Parathyroid adenoma (tissue), 2 donors: ENCODE measurements around the gene ZNF500.

Experiments used
- H2AFZ ChIP-seq: fragments of 300-600 bp; sonication (generic); one replicate; pipeline ENCODE4 v1.7.0; 2017; ENCODE audit warnings: antibody characterized with exemption, mild to moderate bottlenecking
- H3K27ac ChIP-seq: fragments of 300-600 bp; sonication (generic); one replicate; pipeline ENCODE4 v1.7.0; 2017
- H3K27me3 ChIP-seq: fragments of 300-600 bp; sonication (generic); one replicate; pipeline ENCODE4 v1.7.0; 2017; ENCODE audit warnings: low read length; ENCODE audit not compliant: control insufficient read depth, insufficient read depth
- H3K36me3 ChIP-seq: fragments of 300-600 bp; sonication (generic); one replicate; pipeline ENCODE4 v1.7.0; 2017; ENCODE audit warnings: low read length; ENCODE audit not compliant: control insufficient read depth, insufficient read depth
- H3K4me1 ChIP-seq: fragments of 300-600 bp; sonication (generic); one replicate; pipeline ENCODE4 v1.7.0; 2017; ENCODE audit warnings: control low read depth
- H3K4me2 ChIP-seq: fragments of 300-600 bp; sonication (generic); one replicate; pipeline ENCODE4 v1.7.0; 2017; ENCODE audit warnings: low read length
- H3K4me3 ChIP-seq: fragments of 300-600 bp; sonication (generic); one replicate; pipeline ENCODE4 v1.7.0; 2017; ENCODE audit warnings: low read depth, low read length
- H3K79me2 ChIP-seq: fragments of 300-600 bp; sonication (generic); one replicate; pipeline ENCODE4 v1.7.0; 2017; ENCODE audit warnings: control low read depth
- H3K9ac ChIP-seq: fragments of 300-600 bp; sonication (generic); one replicate; pipeline ENCODE4 v1.7.0; 2017; ENCODE audit warnings: mild to moderate bottlenecking
- H3K9me3 ChIP-seq: fragments of 300-600 bp; sonication (generic); one replicate; pipeline ENCODE4 v1.7.0; 2017; ENCODE audit warnings: low read length; ENCODE audit not compliant: control insufficient read depth
- CTCF ChIP-seq: fragments of 300-600 bp; sonication (generic); IDR thresholded peaks from one replicate; pipeline ENCODE4 v1.7.0; 2017; ENCODE audit warnings: antibody characterized with exemption, mild to moderate bottlenecking
- donor health status: primary hyperparathyroidism.

The ZNF500 gene

DNA sequence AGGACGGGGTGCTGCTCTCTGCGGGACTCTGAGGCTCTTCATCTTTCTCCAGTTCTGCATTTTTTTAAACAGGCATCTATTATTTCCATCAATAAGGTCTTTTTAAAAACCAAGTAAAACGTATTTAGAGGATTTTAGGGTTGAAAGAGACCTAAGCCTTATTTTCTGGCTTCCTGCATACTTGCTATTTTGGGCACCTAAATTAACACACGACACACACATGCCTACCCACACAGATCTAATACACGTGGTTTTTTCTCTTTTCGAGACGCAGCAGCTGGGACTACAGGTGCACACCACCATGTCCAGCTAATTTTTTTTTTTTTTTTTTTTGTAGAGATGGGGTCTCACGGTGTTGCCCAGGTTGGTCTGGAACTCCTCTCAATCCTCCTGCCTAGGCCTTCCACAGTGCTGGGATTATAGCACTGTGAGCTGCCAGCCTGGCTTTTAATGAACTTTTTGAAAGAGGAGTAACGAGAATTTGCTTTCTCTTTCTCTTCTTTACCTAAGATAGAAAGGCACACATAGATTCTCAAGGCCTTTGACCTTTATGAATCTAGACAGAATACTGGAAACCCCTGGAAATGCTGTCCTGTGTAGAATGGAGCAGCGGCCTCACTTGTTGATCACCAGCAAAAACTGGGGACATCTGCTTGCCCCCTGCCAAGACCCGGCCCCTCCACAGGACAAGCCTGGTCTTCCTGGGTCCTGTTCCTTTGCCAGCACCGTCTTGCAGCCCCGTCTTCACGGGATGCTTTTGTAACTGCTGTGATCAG lies 18.9 kb downstream of the ZNF500 start:
- Histone ChIP-seq H3K4me2 (no peak overlapping the region), H3K9ac (no peak overlapping the region)
- TF ChIP-seq CTCF = no peak

GRCh38 chr16:4746991-4747574 lies 19.9 kb downstream of the ZNF500 start:
- Histone ChIP-seq H3K4me2 (no peak overlapping the region), H3K4me1 (peaks cover 9% of the 10 kb centered on the region), H3K4me3 (no peak overlapping the region), H3K79me2 (no peaks in the 10 kb centered on the region), H2AFZ (no peak overlapping the region), H3K9me3 (no peaks in the 10 kb centered on the region), H3K9ac (no peak overlapping the region), H3K27me3 (no peaks in the 10 kb centered on the region), H3K27ac (no peak overlapping the region), H3K36me3 (no peaks in the 10 kb centered on the region)
- TF ChIP-seq CTCF = no peak

More for the DNA sequence above, 18.9 kb downstream of the ZNF500 start:
- Histone ChIP-seq H2AFZ (no peak overlapping the region), H3K27me3 (no peaks in the 10 kb centered on the region), H3K79me2 (no peaks in the 10 kb centered on the region), H3K36me3 (no peaks in the 10 kb centered on the region), H3K9me3 (no peaks in the 10 kb centered on the region), H3K4me1 (peaks cover 6% of the 10 kb centered on the region), H3K27ac (no peak overlapping the region), H3K4me3 (no peak overlapping the region)

GRCh38 chr16:4746215-4746614 lies 20.7 kb downstream of the ZNF500 start:
- Histone ChIP-seq H3K27ac (no peak overlapping the region), H3K9ac (no peak overlapping the region), H3K36me3 (no peaks in the 10 kb centered on the region), H3K9me3 (no peaks in the 10 kb centered on the region), H3K27me3 (no peaks in the 10 kb centered on the region), H3K79me2 (no peaks in the 10 kb centered on the region), H3K4me2 (no peak overlapping the region), H2AFZ (no peak overlapping the region), H3K4me3 (no peak overlapping the region), H3K4me1 (peaks cover 9% of the 10 kb centered on the region)
- no peak for TF ChIP-seq CTCF

DNA sequence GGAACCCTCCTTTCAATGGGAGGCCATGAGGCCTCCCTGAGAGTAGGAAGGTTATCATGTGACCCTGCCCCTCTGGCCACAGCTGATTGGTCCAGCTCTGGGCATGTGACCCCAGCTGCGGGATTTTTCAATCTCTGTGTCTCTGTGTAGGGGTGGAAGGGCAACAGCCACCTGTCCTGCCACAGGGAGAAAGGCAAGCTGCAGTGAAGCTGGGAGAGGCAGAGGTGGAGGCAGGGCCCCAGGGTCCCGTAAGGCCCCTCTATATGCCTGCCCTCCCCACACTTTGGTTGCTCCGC lies 21.7 kb downstream of the ZNF500 start:
- H3K27me3 ChIP-seq = no peaks in the 10 kb centered on the region
- no peaks in the 10 kb centered on the region for H3K36me3 ChIP-seq
- no peak for TF ChIP-seq CTCF
- H3K4me1 ChIP-seq = peaks cover 9% of the 10 kb centered on the region
- no peak overlapping the region for H2AFZ ChIP-seq
- no peak overlapping the region for H3K27ac ChIP-seq
- H3K79me2 ChIP-seq = no peaks in the 10 kb centered on the region
- H3K4me3 ChIP-seq = no peak overlapping the region
- no peak overlapping the region for H3K9ac ChIP-seq
- H3K9me3 ChIP-seq = no peaks in the 10 kb centered on the region
- H3K4me2 ChIP-seq = no peak overlapping the region
